GM18505 (cell line): ENCODE data around the gene ELL.

Source experiments
- ATAC-seq: cut with Tn5 transposase; IDR thresholded peaks from one replicate; pipeline ENCODE4 v1.9.1; 2021; ENCODE audit not compliant: unreplicated experiment
- POLR2A ChIP-seq: IDR thresholded peaks from 4 replicates; pipeline ENCODE4 v1.6.1; 2011; ENCODE audit warnings: borderline replicate concordance; ENCODE audit not compliant: insufficient read depth, insufficient read length; ENCODE audit errors: extremely low read depth

Gene ELL

GRCh38 chr19:18443406-18443805, 78.5 kb downstream of the ELL start:
- no peak for TF ChIP-seq POLR2A
- ATAC-seq, result no peak

- no peak for TF ChIP-seq POLR2A
- no peak for ATAC-seq
Measured at GRCh38 chr19:18442941-18443340, 78.9 kb downstream of the ELL start.

- TF ChIP-seq POLR2A, result no peak
- no peak for ATAC-seq
Measured at GRCh38 chr19:18441804-18442788, 79.8 kb downstream of the ELL start.

- no peak for ATAC-seq
- TF ChIP-seq POLR2A, result peak; percentile 4
Measured at GRCh38 chr19:18440936-18441803, 80.7 kb downstream of the ELL start.

- no peak for ATAC-seq
- no peak for TF ChIP-seq POLR2A
Measured at GRCh38 chr19:18440415-18440877, 81.4 kb downstream of the ELL start.

- TF ChIP-seq POLR2A, result no peak
- ATAC-seq, result no peak
Measured at GRCh38 chr19:18439910-18440237, 82.0 kb downstream of the ELL start.

- ATAC-seq, result no peak
- TF ChIP-seq POLR2A, result no peak
Measured at GRCh38 chr19:18439025-18439909, 82.6 kb downstream of the ELL start.

GRCh38 chr19:18438331-18439024, 83.4 kb downstream of the ELL start:
- ATAC-seq, result no peak
- no peak for TF ChIP-seq POLR2A

GRCh38 chr19:18437491-18438330, 84.2 kb downstream of the ELL start, which contains the start of gene ISYNA1:
Gene ISYNA1, minus strand, starts transcription at chr19:18438133. Its CDS starts 154 bp downstream, at chr19:18437979.
- TF ChIP-seq POLR2A, result no peak
- no peak for ATAC-seq

GRCh38 chr19:18436671-18437490, 85.0 kb downstream of the ELL start:
- peak; percentile 43 for ATAC-seq
- no peak for TF ChIP-seq POLR2A
